ENCODE results near the gene CSGALNACT2.
A peak's percentile ranks its signal among the peaks of the same experiment; 100 is the strongest.

The CSGALNACT2 gene

GRCh38 chr10:43204042-43204942 is 66.0 kb downstream of the CSGALNACT2 start:
- DNase-seq = no peak

GRCh38 chr10:43204943-43205671 is 66.9 kb downstream of the CSGALNACT2 start:
- peak; percentile 44 for DNase-seq

- DNase-seq = no peak
Observed at GRCh38 chr10:43205681-43206390, 67.6 kb downstream of the CSGALNACT2 start.

- DNase-seq = no peak
Observed at GRCh38 chr10:43206391-43207235, 68.4 kb downstream of the CSGALNACT2 start.

GRCh38 chr10:43208147-43209073 is 70.2 kb downstream of the CSGALNACT2 start:
- DNase-seq = no peak

GRCh38 chr10:43209074-43209455 is 70.8 kb downstream of the CSGALNACT2 start:
- no peak for DNase-seq

GRCh38 chr10:43209651-43210141 is 71.5 kb downstream of the CSGALNACT2 start:
- DNase-seq = no peak

- DNase-seq = no peak
Observed at GRCh38 chr10:43210556-43210955, 72.3 kb downstream of the CSGALNACT2 start.

GRCh38 chr10:43211030-43211429 is 72.8 kb downstream of the CSGALNACT2 start:
- peak; percentile 33 for DNase-seq

GRCh38 chr10:43211431-43212042 is 73.3 kb downstream of the CSGALNACT2 start:
- DNase-seq = no peak

- DNase-seq = no peak
Observed at GRCh38 chr10:43212043-43212721, 73.9 kb downstream of the CSGALNACT2 start.

- DNase-seq = peak; percentile 31
Observed at GRCh38 chr10:43214071-43214955, 76.1 kb downstream of the CSGALNACT2 start.

- no peak for DNase-seq
Observed at GRCh38 chr10:43214956-43215561, 76.8 kb downstream of the CSGALNACT2 start.

- no peak for DNase-seq
Observed at GRCh38 chr10:43215758-43216455, 77.7 kb downstream of the CSGALNACT2 start.

GRCh38 chr10:43216931-43217562 is 78.8 kb downstream of the CSGALNACT2 start:
- DNase-seq = no peak

- no peak for DNase-seq
Observed at GRCh38 chr10:43217563-43218205, 79.4 kb downstream of the CSGALNACT2 start.
